Neural cell (in vitro differentiated cells): Measurements from ENCODE around the gene COX11.

ENCODE experiments used
- CTCF ChIP-seq: fragments of 450-650 bp; IDR thresholded peaks from 2 replicates; pipeline ENCODE4 v1.5.1; 2014; ENCODE audit warnings: antibody characterized with exemption, mild to moderate bottlenecking, moderate library complexity; ENCODE audit not compliant: poor library complexity, severe bottlenecking
- EP300 ChIP-seq: fragments of 450-650 bp; conservative IDR thresholded peaks from 2 replicates; pipeline ENCODE4 v1.6.1; 2014; ENCODE audit warnings: antibody characterized with exemption, mild to moderate bottlenecking, moderate library complexity; ENCODE audit not compliant: poor library complexity, severe bottlenecking
- EZH2 ChIP-seq: fragments of 200-600, 300-800 bp; shearing (Covaris generic), sonication (generic); IDR thresholded peaks from 2 replicates; pipeline ENCODE4 v1.6.1; 2014; ENCODE audit warnings: antibody characterized with exemption, low read length, borderline replicate concordance, mild to moderate bottlenecking; ENCODE audit not compliant: insufficient read depth, poor library complexity, severe bottlenecking
- POLR2AphosphoS5 ChIP-seq: IDR thresholded peaks from 2 replicates; pipeline ENCODE4 v1.6.1; 2012
- RAD21 ChIP-seq: fragments of 450-650 bp; conservative IDR thresholded peaks from 2 replicates; pipeline ENCODE4 v1.6.1; 2014; ENCODE audit warnings: antibody characterized with exemption, mild to moderate bottlenecking, moderate library complexity
- TAF1 ChIP-seq: IDR thresholded peaks from 2 replicates; pipeline ENCODE4 v1.6.1; 2012; ENCODE audit warnings: low read depth

- TF ChIP-seq CTCF (no peak), EP300 (no peak), POLR2AphosphoS5 (no peak), TAF1 (no peak), RAD21 (no peak), EZH2 (no peak)
Measured at GRCh38 chr17:54990118-54990517, 21.7 kb upstream of the COX11 start.
